ENCODE data around the gene RAC3. TPM values are rescaled to one million over a fixed set of nuclear protein-coding genes. Genes with fewer than 3 reads are reported as not detected.

RAC3 gene
- total RNA-seq, result 9.0 and 14.0 TPM in 2 replicates

DNA sequence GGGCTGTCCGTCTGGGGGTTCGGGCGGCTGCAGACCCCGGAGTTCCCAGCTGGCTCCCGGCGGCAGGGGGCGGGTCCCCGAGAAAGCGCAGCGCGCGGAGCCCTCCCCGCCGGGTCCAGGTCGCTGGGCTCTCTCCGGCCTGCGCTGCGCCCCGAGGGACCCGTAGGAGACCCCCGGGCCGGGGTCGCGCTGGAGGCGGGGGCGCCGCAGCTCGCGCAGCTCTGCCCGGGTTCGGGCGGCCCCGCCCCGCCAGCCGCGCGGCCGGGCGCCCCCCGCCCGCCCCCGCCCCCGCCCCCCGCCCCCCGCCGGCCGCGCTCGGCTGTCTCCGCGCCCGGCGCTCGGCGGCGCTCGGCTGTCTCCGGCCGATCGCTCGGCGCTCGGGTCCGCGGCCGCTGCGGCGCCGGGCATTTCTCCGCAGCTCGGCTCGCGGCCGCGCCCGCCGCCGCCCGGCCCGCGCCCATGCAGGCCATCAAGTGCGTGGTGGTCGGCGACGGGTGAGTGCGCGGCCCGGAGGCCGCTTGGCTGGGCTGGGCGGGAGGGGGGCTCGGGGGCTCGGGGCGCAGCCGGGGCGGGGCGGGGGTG lies at the start of gene RAC3:
TSS of gene RAC3 (plus strand) at position 376 of the 582 bp plus-strand sequence. CDS start at position 460, 84 bp downstream.
- peak; percentile 61 for DNase-seq

DNA sequence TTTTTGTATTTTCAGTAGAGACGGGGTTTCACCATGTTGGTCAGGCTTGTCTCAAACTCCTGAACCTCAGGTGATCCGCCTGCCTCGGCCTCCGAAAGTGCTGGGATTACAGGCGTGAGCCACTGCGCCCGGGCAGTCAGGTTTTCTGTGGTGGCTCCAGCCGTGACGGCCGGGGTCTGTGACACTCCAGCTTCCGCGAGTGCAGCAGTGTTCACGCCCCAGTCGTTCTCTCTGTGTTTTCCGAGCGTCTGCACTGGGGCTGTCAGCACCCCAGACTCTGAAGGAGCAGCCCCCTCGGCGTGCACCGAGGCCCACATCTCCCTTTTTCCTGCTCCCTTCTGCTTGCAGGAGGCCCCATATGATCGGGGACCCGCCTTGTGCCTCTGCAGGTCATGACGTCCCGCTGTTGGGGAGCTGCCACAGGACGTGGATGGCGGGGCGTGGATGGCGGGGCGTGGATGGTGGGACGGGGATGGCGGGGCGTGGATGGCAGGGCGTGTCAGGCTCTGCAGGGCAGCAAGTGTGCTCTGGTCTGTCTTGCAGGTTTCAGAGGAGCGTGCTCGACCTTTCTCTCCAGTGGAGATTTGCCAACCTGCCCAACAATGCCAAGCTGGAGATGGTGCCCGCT lies 48.4 kb upstream of the RAC3 start:
- DNase-seq, result no peak

- no peak for DNase-seq
Measured at GRCh38 chr17:81983639-81984373, 47.7 kb upstream of the RAC3 start.

DNA sequence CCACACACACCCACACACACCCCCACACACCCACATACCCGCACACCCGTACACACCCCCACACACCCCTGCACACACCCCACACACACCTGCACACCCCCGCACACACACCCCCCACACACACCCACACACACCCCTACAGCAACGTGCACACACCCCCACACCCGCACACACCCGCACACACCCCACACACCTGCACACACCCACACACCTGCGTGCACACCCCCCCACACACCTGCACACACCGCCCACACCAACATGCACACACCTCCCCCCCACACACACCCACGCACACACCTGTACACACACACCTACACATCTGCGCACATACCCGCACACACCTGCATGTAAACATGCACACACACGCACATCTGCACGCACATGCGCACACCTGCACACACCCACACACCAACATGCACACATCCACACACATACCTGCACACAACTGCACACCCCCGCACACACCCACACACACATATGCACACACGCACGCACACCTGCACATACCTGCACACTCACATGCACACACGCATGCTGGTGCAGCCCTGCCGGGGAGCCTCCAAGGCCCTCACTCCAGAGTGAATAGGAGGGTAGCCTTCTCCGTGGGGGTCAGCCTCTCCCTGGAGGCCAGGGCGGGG lies 46.6 kb upstream of the RAC3 start:
- no peak for DNase-seq

DNA sequence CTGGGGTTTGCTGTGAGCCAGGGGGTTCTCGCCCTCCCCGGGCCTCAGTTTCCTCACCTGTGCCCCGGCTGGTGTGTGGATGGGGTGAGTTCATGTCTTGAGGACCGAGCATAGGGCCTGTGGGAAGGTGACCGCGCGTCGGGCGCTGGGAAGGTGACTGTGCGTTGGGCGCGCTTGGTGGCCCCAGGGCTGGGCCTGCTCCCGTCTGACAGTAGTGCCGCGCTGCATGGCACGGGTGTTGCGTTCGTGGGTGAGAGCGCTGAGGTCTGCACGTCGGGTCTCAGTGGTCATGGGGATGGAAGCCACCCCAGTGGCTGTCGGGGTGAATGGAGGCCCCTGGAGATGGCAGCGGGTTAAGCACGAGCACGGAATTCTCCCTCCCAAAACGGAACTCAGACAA lies 44.9 kb upstream of the RAC3 start:
- no peak for DNase-seq

- DNase-seq, result no peak
Measured at GRCh38 chr17:81987161-81987770, 44.2 kb upstream of the RAC3 start.

DNA sequence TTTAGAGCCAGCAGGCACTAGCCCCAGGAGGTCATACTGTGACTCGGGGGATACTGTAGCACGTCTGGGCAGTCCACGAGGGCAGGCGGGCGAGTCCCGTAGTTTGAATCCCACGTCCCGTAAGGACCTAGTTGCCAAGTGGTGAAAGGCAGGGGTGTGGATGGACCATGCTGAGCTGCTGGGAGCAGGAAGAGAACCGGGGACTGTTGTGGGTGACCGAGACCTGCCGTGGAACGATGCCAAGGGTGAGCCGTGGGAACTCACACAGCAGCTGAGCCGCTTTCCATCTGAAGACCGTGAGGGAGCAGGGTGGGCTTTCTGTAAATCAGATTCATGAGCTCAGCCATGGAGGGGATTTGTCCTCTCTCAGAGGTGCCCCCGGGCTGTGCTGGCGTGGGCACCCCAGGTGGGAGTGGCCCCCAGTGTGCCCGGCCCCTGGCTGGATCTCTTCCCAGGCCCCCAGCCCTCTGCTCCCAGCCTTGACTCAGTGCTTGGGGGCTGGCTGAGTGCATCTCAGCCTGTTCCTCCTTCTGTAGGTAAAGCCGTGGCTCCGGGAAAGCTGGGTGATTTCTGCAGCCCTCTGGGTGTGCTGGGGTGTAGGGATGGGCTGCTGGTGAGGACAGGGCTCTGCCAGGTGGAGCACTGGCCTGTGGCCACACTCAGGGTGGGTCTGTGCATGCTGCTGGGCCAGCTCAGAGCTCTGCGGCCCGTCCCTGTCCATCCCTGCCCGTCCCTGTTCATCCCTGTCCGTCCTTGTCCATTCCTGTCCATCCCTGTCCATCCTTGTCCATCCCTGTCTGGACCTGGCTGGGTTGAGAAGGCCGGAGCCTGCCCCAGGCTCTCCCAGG lies 40.4 kb upstream of the RAC3 start:
- DNase-seq, result no peak

DNA sequence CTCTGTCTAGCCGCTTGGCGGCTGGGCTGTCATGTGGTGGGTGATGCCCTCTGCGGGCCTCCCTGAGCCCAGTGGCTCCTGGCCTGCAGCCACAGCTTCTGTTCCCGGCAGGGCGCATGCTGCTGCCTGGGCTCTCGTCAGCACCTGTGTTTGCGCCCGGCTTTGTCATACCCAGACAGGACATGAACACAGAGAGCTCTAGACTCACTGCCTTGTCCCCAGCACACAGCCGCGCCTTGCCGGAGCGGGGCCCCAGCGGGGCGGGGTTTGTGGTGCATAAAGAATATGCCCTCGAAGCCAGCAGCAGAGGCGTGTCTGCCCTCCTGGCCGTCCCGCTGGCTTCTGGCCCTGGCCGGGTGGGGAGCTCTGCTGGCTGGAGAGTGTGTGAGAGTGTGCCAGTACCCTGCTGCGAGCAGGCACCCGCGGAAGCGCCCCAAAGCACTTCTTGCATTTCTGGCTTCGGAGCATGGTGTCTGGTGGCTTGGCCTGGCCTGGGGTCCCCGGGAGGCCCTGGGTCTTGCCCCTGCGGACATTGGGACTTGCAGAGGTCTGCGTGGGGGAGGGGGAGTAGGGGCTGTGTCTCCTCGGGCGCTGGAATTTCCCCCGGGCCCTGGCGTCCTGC lies 39.7 kb upstream of the RAC3 start:
- peak; percentile 41 for DNase-seq

GRCh38 chr17:81992306-81993102 lies 39.0 kb upstream of the RAC3 start:
- DNase-seq, result no peak

DNA sequence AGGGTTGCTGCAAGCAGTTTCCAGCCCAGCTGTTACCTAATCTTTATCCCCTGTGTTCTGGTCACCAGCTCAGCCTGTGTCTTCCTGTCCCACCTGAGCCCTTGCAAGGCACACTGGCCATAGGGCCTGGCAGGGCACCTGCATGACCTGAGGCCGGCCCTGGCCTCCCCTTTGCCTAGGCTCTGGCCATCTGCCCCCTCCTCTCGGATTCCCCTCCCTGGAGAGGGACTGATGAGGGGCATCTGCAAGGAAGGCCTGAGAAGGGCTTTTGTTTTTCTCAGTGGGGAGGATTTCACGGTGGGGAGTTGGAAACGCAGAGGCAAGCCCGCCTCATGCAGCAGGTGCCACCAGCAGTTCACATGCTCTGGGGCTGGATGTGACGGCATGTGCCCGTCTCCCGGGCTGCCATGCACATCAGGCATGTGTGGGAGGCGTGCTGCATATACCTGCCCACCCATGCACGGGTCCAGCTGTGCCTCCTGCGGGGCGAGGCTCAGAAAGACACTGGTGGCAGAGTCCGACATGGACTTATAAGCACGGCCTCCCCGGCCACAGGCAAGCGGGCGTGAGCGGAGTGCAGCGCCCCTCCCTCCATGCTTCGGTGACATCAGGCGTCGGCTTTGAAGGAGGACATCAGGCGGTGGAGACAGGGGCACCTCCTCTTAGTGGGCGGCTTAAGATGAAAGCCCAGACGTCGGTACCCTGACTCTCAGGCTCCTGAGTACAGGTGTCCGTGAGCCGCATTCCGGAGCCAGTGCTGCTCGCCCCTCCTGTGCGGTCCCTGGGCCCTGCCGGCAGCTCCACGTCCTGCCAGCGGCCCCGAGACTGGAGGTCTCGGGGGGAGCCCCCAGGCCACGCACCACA lies 37.5 kb upstream of the RAC3 start:
- DNase-seq, result no peak

- DNase-seq, result no peak
Measured at GRCh38 chr17:81994593-81995462, 36.6 kb upstream of the RAC3 start.

- DNase-seq, result no peak
Measured at GRCh38 chr17:81995463-81996231, 35.8 kb upstream of the RAC3 start.

- no peak for DNase-seq
Measured at GRCh38 chr17:81996232-81996756, 35.2 kb upstream of the RAC3 start.

DNA sequence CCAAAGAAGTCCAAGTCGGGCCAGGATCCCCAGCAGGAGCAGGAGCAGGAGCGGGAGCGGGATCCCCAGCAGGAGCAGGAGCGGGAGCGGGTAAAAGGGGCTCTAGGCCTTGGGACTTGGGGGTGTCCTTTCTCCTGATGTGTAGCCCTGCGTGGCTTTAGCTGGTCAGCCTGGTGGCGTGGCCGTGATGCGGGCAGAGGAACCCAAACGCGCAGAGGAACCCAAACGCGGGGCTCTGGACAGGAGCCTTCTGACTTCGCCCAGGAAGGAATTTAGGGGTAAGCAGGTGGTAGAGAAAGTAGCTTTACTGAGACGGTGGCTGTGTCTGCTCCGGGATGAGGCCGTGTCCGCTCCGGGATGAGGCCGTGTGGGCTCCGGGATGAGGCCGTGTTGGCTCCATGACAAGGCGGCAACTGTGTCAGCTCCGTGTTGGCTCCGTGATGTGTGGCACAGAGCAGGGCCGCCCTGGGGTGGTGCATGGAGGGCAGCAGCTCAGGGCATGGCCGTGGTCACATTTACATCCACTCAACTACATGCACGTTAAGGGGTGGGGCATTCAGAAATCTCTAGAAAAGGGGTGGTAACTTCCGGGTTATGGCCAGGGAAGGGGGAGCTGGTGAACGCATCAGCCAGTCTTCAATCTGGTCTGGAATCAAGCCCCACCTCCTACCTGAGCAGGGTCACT lies 34.6 kb upstream of the RAC3 start:
- DNase-seq, result no peak

GRCh38 chr17:81998212-81998611 lies 33.3 kb upstream of the RAC3 start:
- peak; percentile 41 for DNase-seq

- DNase-seq, result no peak
Measured at GRCh38 chr17:81998691-81999438, 32.6 kb upstream of the RAC3 start.
